Lower lobe of right lung (tissue), 2 donors: Measurements from ENCODE around the gene CDKN2A. TPM values are rescaled to one million over a fixed set of nuclear protein-coding genes. Genes with fewer than 3 reads are reported as not detected.

Source experiments
- ATAC-seq, 2 donors: fragments of 200-7000 bp; cut with Tn5 transposase; one replicate each; pipeline ENCODE4 v1.9.1; 2020 to 2022; ENCODE audit warnings: mild to moderate bottlenecking in 2 of 2, moderate library complexity in 2 of 2
- DNase-seq: peaks from one replicate; pipeline ENCODE4 v3.0.0-alpha.2; 2020
- H3K27ac ChIP-seq: fragments of 200-600 bp; one replicate; pipeline ENCODE4 v1.8.0; 2022
- H3K27me3 ChIP-seq: fragments of 200-600 bp; one replicate; pipeline ENCODE4 v1.8.0; 2022; ENCODE audit warnings: low read depth
- H3K36me3 ChIP-seq: fragments of 200-600 bp; one replicate; pipeline ENCODE4 v1.8.0; 2022; ENCODE audit warnings: mild to moderate bottlenecking
- H3K4me1 ChIP-seq: fragments of 200-600 bp; one replicate; pipeline ENCODE4 v1.8.0; 2022
- H3K4me3 ChIP-seq: fragments of 200-600 bp; one replicate; pipeline ENCODE4 v1.8.0; 2022; ENCODE audit warnings: mild to moderate bottlenecking
- H3K9me3 ChIP-seq: fragments of 200-600 bp; one replicate; pipeline ENCODE4 v1.8.0; 2022
- intact Hi-C: fragments of 100-400 bp; cut with DNase I; formaldehyde crosslinking; loops from one replicate; pipeline ENCODE4 v1.11.0; 2022
- total RNA-seq: library from RNA; stranded (reverse); fragmentation: NEBNext Ultra II Directional; extraction: Animal tissue kit (Norgen Biotek cat#: 25700); gene quantifications from one replicate; pipeline ENCODE4 v1.2.1, GENCODE V29; 2021
- TF ChIP-seq, protein P1 (sequence below): fragments of 200-600 bp; IDR thresholded peaks from one replicate; pipeline ENCODE4 v1.8.0; 2022; ENCODE audit warnings: antibody characterized with exemption, mild to moderate bottlenecking
- donor health status: DM: no; HTN: yes; CAD: no; lungs with severe emphysema.

Gene CDKN2A
- total RNA-seq, 1 donor from 2014 or later, result 8.4 TPM

DNA sequence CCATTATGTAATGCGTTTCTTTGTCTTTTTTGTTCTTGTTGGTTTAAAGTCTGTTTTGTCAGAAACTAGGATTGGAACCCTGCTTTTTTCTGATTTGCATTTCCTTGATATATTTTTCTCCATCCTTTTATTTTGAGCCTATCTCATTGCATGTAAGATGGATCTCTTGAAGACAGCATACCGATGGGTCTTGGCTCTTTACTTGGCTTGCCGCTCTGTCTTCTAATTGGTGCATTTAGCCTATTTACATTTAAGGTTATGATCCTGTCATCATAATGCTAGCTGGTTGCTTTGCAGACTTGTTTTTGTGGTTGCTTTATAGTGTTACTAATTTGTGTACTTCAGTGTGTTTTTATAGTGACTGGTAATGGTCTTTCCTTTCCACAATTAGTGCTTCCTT, 28.2 kb upstream of the CDKN2A start:
- no peak overlapping the region for H3K4me3 ChIP-seq
- H3K4me1 ChIP-seq, result no peaks in the 10 kb centered on the region
- ATAC-seq (no peak), DNase-seq (no peak)
- no peaks in the 10 kb centered on the region for H3K36me3 ChIP-seq
- H3K27me3 ChIP-seq, result no peaks in the 10 kb centered on the region
- intact Hi-C loops, result no loop called here
- TF ChIP-seq, protein P1, sequence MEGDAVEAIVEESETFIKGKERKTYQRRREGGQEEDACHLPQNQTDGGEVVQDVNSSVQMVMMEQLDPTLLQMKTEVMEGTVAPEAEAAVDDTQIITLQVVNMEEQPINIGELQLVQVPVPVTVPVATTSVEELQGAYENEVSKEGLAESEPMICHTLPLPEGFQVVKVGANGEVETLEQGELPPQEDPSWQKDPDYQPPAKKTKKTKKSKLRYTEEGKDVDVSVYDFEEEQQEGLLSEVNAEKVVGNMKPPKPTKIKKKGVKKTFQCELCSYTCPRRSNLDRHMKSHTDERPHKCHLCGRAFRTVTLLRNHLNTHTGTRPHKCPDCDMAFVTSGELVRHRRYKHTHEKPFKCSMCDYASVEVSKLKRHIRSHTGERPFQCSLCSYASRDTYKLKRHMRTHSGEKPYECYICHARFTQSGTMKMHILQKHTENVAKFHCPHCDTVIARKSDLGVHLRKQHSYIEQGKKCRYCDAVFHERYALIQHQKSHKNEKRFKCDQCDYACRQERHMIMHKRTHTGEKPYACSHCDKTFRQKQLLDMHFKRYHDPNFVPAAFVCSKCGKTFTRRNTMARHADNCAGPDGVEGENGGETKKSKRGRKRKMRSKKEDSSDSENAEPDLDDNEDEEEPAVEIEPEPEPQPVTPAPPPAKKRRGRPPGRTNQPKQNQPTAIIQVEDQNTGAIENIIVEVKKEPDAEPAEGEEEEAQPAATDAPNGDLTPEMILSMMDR, result no peak
- no peaks in the 10 kb centered on the region for H3K9me3 ChIP-seq
- H3K27ac ChIP-seq, result no peak overlapping the region

DNA sequence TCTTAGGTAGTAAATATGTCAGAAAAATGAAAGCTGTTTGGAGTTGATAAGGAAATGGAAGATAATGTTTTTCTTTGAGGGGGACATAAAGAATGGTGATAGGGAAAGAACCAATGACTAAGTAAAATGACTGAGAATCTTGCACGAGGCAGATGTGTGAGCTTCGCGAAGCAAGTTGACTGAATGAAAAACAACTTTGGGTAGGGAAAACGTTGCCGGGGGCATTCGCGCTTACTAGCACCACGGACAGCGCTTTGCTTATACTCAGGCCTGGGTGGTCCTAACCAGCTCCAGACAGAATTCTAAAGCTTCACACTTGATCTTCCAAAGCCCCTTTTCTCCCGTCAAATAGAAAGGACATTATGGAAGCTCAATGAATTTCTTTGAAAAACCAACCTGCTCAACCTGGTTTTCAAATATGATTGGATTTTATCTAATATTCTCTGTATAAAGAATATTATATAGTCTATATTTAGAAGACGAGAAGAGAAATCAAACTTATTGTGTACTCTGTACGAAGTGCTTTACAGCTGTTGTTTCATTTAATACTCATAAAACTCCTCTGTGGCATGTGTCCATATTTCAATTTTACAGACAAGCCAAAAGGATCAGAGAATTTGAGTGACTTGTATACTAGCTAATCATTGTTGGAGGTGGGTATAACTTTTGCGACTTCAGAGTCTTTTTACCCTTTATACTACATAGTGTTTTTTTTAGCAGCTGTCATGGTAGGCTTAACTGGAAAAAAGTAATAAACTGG, 16.9 kb upstream of the CDKN2A start:
- Histone ChIP-seq H3K27me3 (peaks cover 16% of the 10 kb centered on the region), H3K36me3 (no peaks in the 10 kb centered on the region), H3K4me3 (no peak overlapping the region), H3K4me1 (peaks cover 18% of the 10 kb centered on the region), H3K9me3 (no peaks in the 10 kb centered on the region), H3K27ac (no peak overlapping the region)
- intact Hi-C loops, result no loop called here
- TF ChIP-seq, protein P1, result no peak
- DNase-seq, result no peak
- ATAC-seq, result no peak

DNA sequence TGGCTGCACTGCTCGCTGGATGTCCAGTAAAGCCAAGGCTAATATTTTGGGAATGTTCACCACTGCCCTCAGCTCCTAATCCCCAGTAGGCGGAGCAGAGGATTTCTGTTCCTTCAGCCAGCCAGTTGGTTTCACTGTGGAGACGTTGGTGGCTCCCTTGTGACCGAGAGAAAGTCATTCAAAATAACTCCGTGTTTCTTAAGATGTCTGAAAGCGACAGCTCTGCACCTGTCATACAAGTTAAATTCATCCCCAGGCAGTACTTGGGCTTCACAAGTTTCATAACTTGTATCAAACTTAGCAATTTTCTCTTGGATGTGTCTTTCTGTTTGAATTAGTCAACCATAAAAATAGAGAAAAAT, 15.3 kb upstream of the CDKN2A start:
- H3K9me3 ChIP-seq, result no peaks in the 10 kb centered on the region
- peaks cover 18% of the 10 kb centered on the region for H3K4me1 ChIP-seq
- no peaks in the 10 kb centered on the region for H3K36me3 ChIP-seq
- DNase-seq, result no peak
- TF ChIP-seq, protein P1, result no peak
- H3K27me3 ChIP-seq, result peaks cover 22% of the 10 kb centered on the region
- intact Hi-C loops, result no loop called here
- H3K27ac ChIP-seq, result peak overlapping the region; percentile 87
- peak overlapping the region; percentile 73 for H3K4me3 ChIP-seq
- no peak for ATAC-seq

DNA sequence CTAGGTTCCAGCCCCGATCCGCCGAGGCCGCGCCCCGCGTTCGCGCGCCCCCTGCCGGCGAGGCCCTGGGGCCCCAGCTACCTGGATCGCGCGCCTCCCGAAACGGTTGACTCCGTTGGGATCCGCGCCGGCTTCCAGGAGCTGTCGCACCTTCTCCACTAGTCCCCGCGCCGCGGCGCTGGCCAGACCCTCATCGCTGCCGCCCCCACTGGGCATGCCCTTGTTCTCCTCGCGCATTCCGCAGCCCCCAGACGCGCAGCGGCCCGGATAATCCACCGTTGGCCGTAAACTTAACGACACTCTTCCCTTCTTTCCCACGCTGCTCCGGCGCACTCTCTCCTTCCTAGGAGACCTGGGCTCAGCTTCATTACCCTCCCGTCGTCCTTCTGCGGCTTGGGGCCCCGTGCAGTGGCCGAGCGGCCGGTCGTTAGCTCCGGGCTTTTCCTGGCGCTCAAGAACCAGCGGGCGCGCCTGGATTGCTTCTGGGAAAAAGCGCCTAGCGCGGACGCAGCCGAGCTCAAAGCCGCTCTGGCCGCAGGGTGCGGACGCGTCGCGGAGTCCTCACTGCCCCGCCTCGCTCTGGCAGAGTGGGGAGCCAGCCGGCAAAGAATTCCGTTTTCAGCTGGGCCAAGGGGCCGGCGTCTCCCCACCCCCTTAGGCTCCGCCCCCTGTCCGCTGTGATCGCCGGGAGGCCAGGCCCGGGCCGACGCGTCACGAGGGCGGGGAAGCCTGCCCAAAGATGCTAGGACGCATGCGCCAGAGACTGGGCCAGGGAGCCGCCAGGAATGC, 14.7 kb upstream of the CDKN2A start, which contains the start of gene CDKN2B:
TSS of gene CDKN2B (minus strand) at position 589 of the 789 bp plus-strand sequence. CDS start at position 237, 352 bp downstream.
- intact Hi-C loops, result no loop called here
- Histone ChIP-seq H3K4me1 (peaks cover 18% of the 10 kb centered on the region), H3K27ac (peak within 1 kb of the TSS; percentile 87), H3K4me3 (peak within 1 kb of the TSS; percentile 73), H3K9me3 (no peaks in the 10 kb centered on the region), H3K27me3 (peaks cover 22% of the 10 kb centered on the region), H3K36me3 (no peaks in the 10 kb centered on the region)
- TF ChIP-seq, protein P1, result peak; percentile 98
- ATAC-seq (peak; percentile 99), DNase-seq (peak; percentile 96)

DNA sequence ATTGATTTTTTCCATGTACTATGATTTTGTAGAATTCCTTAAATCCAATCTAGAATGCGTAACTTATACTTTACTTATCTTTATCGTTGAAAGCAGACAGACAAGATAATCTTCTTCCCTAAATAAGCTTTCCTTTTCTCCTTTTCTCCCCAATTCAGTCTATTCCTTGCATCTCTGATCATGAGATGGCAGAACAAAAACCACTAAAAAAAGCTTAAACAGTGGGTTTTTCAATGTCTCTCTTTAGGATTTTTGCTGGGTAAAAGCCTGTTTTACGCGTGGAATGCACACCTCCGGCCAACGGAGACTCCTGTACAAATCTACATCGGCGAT, 14.2 kb upstream of the CDKN2A start:
- intact Hi-C loops, result no loop called here

More for the DNA sequence above, 14.2 kb upstream of the CDKN2A start:
- TF ChIP-seq, protein P1, result no peak
- Histone ChIP-seq H3K4me1 (peaks cover 18% of the 10 kb centered on the region), H3K4me3 (peak overlapping the region; percentile 73), H3K36me3 (no peaks in the 10 kb centered on the region), H3K27me3 (peaks cover 27% of the 10 kb centered on the region), H3K9me3 (no peaks in the 10 kb centered on the region), H3K27ac (peak overlapping the region; percentile 87)
- no peak for DNase-seq
- no peak for ATAC-seq
